Lower lobe of right lung (tissue), 2 donors: ENCODE results near the gene INPP4B. TPM values are rescaled to one million over a fixed set of nuclear protein-coding genes. Genes with fewer than 3 reads are reported as not detected.

Experiments used
- ATAC-seq, 2 donors: fragments of 200-7000 bp; cut with Tn5 transposase; one replicate each; pipeline ENCODE4 v1.9.1; 2020 to 2022; ENCODE audit warnings: mild to moderate bottlenecking in 2 of 2, moderate library complexity in 2 of 2
- DNase-seq: peaks from one replicate; pipeline ENCODE4 v3.0.0-alpha.2; 2020
- H3K27ac ChIP-seq: fragments of 200-600 bp; one replicate; pipeline ENCODE4 v1.8.0; 2022
- H3K27me3 ChIP-seq: fragments of 200-600 bp; one replicate; pipeline ENCODE4 v1.8.0; 2022; ENCODE audit warnings: low read depth
- H3K36me3 ChIP-seq: fragments of 200-600 bp; one replicate; pipeline ENCODE4 v1.8.0; 2022; ENCODE audit warnings: mild to moderate bottlenecking
- H3K4me1 ChIP-seq: fragments of 200-600 bp; one replicate; pipeline ENCODE4 v1.8.0; 2022
- H3K4me3 ChIP-seq: fragments of 200-600 bp; one replicate; pipeline ENCODE4 v1.8.0; 2022; ENCODE audit warnings: mild to moderate bottlenecking
- H3K9me3 ChIP-seq: fragments of 200-600 bp; one replicate; pipeline ENCODE4 v1.8.0; 2022
- CTCF ChIP-seq: fragments of 200-600 bp; IDR thresholded peaks from one replicate; pipeline ENCODE4 v1.8.0; 2022; ENCODE audit warnings: antibody characterized with exemption, mild to moderate bottlenecking
- intact Hi-C: fragments of 100-400 bp; cut with DNase I; formaldehyde crosslinking; loops from one replicate; pipeline ENCODE4 v1.11.0; 2022
- total RNA-seq: library from RNA; stranded (reverse); fragmentation: NEBNext Ultra II Directional; extraction: Animal tissue kit (Norgen Biotek cat#: 25700); gene quantifications from one replicate; pipeline ENCODE4 v1.2.1, GENCODE V29; 2021
- donor health status: DM: no; HTN: yes; CAD: no; lungs with severe emphysema.

INPP4B gene
- total RNA-seq, 1 donor from 2014 or later = 12.1 TPM

GRCh38 chr4:142824368-142824767, 21.7 kb downstream of the INPP4B start:
- no peak overlapping the region for H3K4me3 ChIP-seq
- ATAC-seq = no peak
- H3K27me3 ChIP-seq = no peaks in the 10 kb centered on the region
- no peak for TF ChIP-seq CTCF
- intact Hi-C loops = no loop called here
- H3K27ac ChIP-seq = no peak overlapping the region
- no peaks in the 10 kb centered on the region for H3K36me3 ChIP-seq
- no peaks in the 10 kb centered on the region for H3K9me3 ChIP-seq
- H3K4me1 ChIP-seq = no peaks in the 10 kb centered on the region
- DNase-seq = no peak

GRCh38 chr4:142823796-142824195, 22.3 kb downstream of the INPP4B start:
- Histone ChIP-seq H3K4me3 (no peak overlapping the region), H3K36me3 (no peaks in the 10 kb centered on the region), H3K27ac (no peak overlapping the region), H3K9me3 (no peaks in the 10 kb centered on the region), H3K27me3 (no peaks in the 10 kb centered on the region), H3K4me1 (no peaks in the 10 kb centered on the region)
- intact Hi-C loops = no loop called here
- DNase-seq (no peak), ATAC-seq (no peak)
- no peak for TF ChIP-seq CTCF

GRCh38 chr4:142818476-142818875, 27.6 kb downstream of the INPP4B start:
- no peaks in the 10 kb centered on the region for H3K36me3 ChIP-seq
- intact Hi-C loops = no loop called here
- no peak overlapping the region for H3K4me3 ChIP-seq
- no peak for DNase-seq
- no peaks in the 10 kb centered on the region for H3K27me3 ChIP-seq
- H3K9me3 ChIP-seq = no peaks in the 10 kb centered on the region
- no peak for ATAC-seq
- no peak for TF ChIP-seq CTCF
- no peak overlapping the region for H3K27ac ChIP-seq
- no peaks in the 10 kb centered on the region for H3K4me1 ChIP-seq

- no peaks in the 10 kb centered on the region for H3K9me3 ChIP-seq
- intact Hi-C loops = no loop called here
- ATAC-seq = no peak
- no peak for TF ChIP-seq CTCF
- no peaks in the 10 kb centered on the region for H3K36me3 ChIP-seq
- H3K4me1 ChIP-seq = no peaks in the 10 kb centered on the region
- H3K27ac ChIP-seq = peak overlapping the region; percentile 39
- no peak overlapping the region for H3K4me3 ChIP-seq
- DNase-seq = no peak
- no peaks in the 10 kb centered on the region for H3K27me3 ChIP-seq
Observed at GRCh38 chr4:142818031-142818430, 28.1 kb downstream of the INPP4B start.

- H3K27ac ChIP-seq = peak overlapping the region; percentile 39
- ATAC-seq (no peak), DNase-seq (no peak)
- no peak overlapping the region for H3K4me3 ChIP-seq
- intact Hi-C loops = no loop called here
- H3K4me1 ChIP-seq = no peaks in the 10 kb centered on the region
- no peaks in the 10 kb centered on the region for H3K27me3 ChIP-seq
- no peak for TF ChIP-seq CTCF
- no peaks in the 10 kb centered on the region for H3K36me3 ChIP-seq
- no peaks in the 10 kb centered on the region for H3K9me3 ChIP-seq
Observed at GRCh38 chr4:142817442-142817841, 28.7 kb downstream of the INPP4B start.

GRCh38 chr4:142815834-142816233, 30.3 kb downstream of the INPP4B start:
- no peaks in the 10 kb centered on the region for H3K36me3 ChIP-seq
- H3K27ac ChIP-seq = no peak overlapping the region
- intact Hi-C loops = no loop called here
- TF ChIP-seq CTCF = no peak
- no peaks in the 10 kb centered on the region for H3K9me3 ChIP-seq
- no peaks in the 10 kb centered on the region for H3K4me1 ChIP-seq
- no peak for DNase-seq
- no peaks in the 10 kb centered on the region for H3K27me3 ChIP-seq
- no peak for ATAC-seq
- H3K4me3 ChIP-seq = no peak overlapping the region
